DOHH2 (cell line): ENCODE data around the gene MYO10.

ENCODE experiments used
- H3F3A ChIP-seq: fragments of 200-600 bp; sonication (generic), shearing (Covaris generic); 2 replicates; pipeline ENCODE4 v1.6.0; 2016; ENCODE audit warnings: antibody characterized with exemption, mild to moderate bottlenecking; ENCODE audit not compliant: control insufficient read depth, insufficient read depth
- H3K27ac ChIP-seq: fragments of 200-600 bp; sonication (generic); 2 replicates; pipeline ENCODE4 v1.5.1; 2014; ENCODE audit warnings: low read depth, mild to moderate bottlenecking, low read length, moderate library complexity
- H3K27me3 ChIP-seq: fragments of 200-600 bp; sonication (generic); 2 replicates; pipeline ENCODE4 v1.6.1; 2014; ENCODE audit warnings: mild to moderate bottlenecking, low read length, mixed read lengths; ENCODE audit not compliant: control insufficient read depth
- H3K36me3 ChIP-seq: fragments of 200-600 bp; sonication (generic); 2 replicates; pipeline ENCODE4 v1.6.1; 2014; ENCODE audit warnings: mild to moderate bottlenecking, low read length, moderate library complexity, mixed read lengths; ENCODE audit not compliant: control insufficient read depth
- H3K4me1 ChIP-seq: fragments of 200-600 bp; sonication (generic); 2 replicates; pipeline ENCODE4 v1.6.1; 2014; ENCODE audit warnings: mild to moderate bottlenecking, low read length, mixed read lengths; ENCODE audit not compliant: control insufficient read depth
- H3K4me2 ChIP-seq: fragments of 200-600 bp; sonication (generic); 2 replicates; pipeline ENCODE4 v1.6.0; 2014; ENCODE audit warnings: mild to moderate bottlenecking, low read length, moderate library complexity
- H3K4me3 ChIP-seq: fragments of 200-600 bp; sonication (generic); 2 replicates; pipeline ENCODE4 v1.5.1; 2014; ENCODE audit warnings: mild to moderate bottlenecking, low read length, mixed read lengths
- H3K79me2 ChIP-seq: fragments of 200-600 bp; sonication (generic); 2 replicates; pipeline ENCODE4 v1.6.1; 2014; ENCODE audit warnings: mild to moderate bottlenecking, low read length, mixed read lengths; ENCODE audit not compliant: control insufficient read depth
- H3K9me2 ChIP-seq: fragments of 200-600 bp; sonication (generic); replicated peaks from 2 replicates; pipeline ENCODE4 v1.6.1; 2014; ENCODE audit warnings: mild to moderate bottlenecking, low read length, mixed read lengths; ENCODE audit not compliant: control insufficient read depth
- H3K9me3 ChIP-seq: fragments of 200-600 bp; sonication (generic); 2 replicates; pipeline ENCODE4 v1.6.1; 2014; ENCODE audit warnings: antibody characterized with exemption, low read length, mixed read lengths; ENCODE audit not compliant: control insufficient read depth, insufficient read depth
- H4K20me1 ChIP-seq: fragments of 200-600 bp; sonication (generic); 2 replicates; pipeline ENCODE4 v1.6.0; 2014; ENCODE audit warnings: low read depth, mild to moderate bottlenecking, antibody characterized with exemption, low read length, moderate library complexity; ENCODE audit not compliant: control insufficient read depth, insufficient read depth
- CTCF ChIP-seq: fragments of 200-600 bp; sonication (generic); IDR thresholded peaks from one replicate; pipeline ENCODE4 v1.5.1; 2014; ENCODE audit warnings: antibody characterized with exemption, mild to moderate bottlenecking, low read depth, low read length; ENCODE audit not compliant: poor library complexity, severe bottlenecking
- EZH2phosphoT487 ChIP-seq: fragments of 200-600 bp; sonication (generic); IDR thresholded peaks from 2 replicates; pipeline ENCODE4 v1.6.1; 2017; ENCODE audit warnings: borderline replicate concordance, mild to moderate bottlenecking, antibody characterized with exemption, low read length, moderate library complexity, mixed read lengths

MYO10 gene

GRCh38 chr5:16732356-16732755 lies 203.7 kb downstream of the MYO10 start:
- Histone ChIP-seq H3K9me3 (no peaks in the 10 kb centered on the region), H3K4me2 (no peak overlapping the region), H3K36me3 (no peaks in the 10 kb centered on the region), H3K79me2 (no peaks in the 10 kb centered on the region), H3K4me1 (peaks cover 13% of the 10 kb centered on the region), H3K4me3 (no peak overlapping the region), H3K27me3 (no peaks in the 10 kb centered on the region), H3K27ac (no peak overlapping the region), H3F3A (no peaks in the 10 kb centered on the region), H4K20me1 (no peaks in the 10 kb centered on the region), H3K9me2 (no peaks in the 10 kb centered on the region)
- TF ChIP-seq EZH2phosphoT487 (no peak), CTCF (no peak)

- Histone ChIP-seq H3K4me1 (peaks cover 27% of the 10 kb centered on the region), H3K9me2 (no peaks in the 10 kb centered on the region), H4K20me1 (no peaks in the 10 kb centered on the region), H3K79me2 (no peaks in the 10 kb centered on the region), H3K27ac (no peak overlapping the region), H3K36me3 (no peaks in the 10 kb centered on the region), H3K4me2 (peak overlapping the region; percentile 50), H3F3A (no peaks in the 10 kb centered on the region), H3K27me3 (no peaks in the 10 kb centered on the region), H3K9me3 (no peaks in the 10 kb centered on the region), H3K4me3 (peak overlapping the region; percentile 17; the same call in 1 of the 2 replicates)
- TF ChIP-seq CTCF (no peak), EZH2phosphoT487 (no peak)
Observed at GRCh38 chr5:16727755-16728325, 208.2 kb downstream of the MYO10 start.

- no peaks in the 10 kb centered on the region for H3K79me2 ChIP-seq
Observed at GRCh38 chr5:16726538-16726946, 209.5 kb downstream of the MYO10 start.

More at GRCh38 chr5:16726538-16726946, 209.5 kb downstream of the MYO10 start:
- Histone ChIP-seq H3K36me3 (no peaks in the 10 kb centered on the region), H3K27ac (no peak overlapping the region), H3K4me3 (peak overlapping the region; percentile 25), H4K20me1 (no peaks in the 10 kb centered on the region), H3F3A (no peaks in the 10 kb centered on the region), H3K4me1 (peaks cover 27% of the 10 kb centered on the region), H3K27me3 (no peaks in the 10 kb centered on the region), H3K9me3 (no peaks in the 10 kb centered on the region), H3K9me2 (no peaks in the 10 kb centered on the region), H3K4me2 (peak overlapping the region; percentile 31)
- TF ChIP-seq CTCF (no peak), EZH2phosphoT487 (no peak)
